ELF-1 (cell line): Measurements from ENCODE around the gene OLFM3.

ENCODE experiments used
- DNase-seq: peaks from one replicate; pipeline ENCODE4 v3.0.0-alpha.2; 2016; ENCODE audit warnings: low read depth, low spot score

The OLFM3 gene

DNA sequence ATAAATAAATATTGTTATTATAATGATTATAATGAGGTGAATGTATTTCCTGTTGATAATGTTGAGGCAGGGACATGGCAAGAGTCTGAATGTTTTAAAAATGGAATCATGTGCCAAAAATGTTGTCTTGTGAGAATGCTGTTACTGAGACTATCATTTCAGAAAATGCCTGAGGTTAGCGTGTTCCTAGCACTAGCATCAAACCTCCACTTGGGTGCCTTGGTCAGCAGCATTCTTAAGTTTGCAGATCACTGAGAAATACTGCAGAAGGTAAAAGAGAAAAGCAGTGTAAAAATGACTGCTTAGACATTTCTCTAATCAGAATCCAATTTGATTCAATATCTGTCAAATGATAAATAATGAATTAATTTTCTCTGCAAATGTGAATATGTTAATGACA is 50.8 kb downstream of the OLFM3 start:
- no peak for DNase-seq

GRCh38 chr1:101943237-101943636 is 53.5 kb downstream of the OLFM3 start:
- no peak for DNase-seq

- no peak for DNase-seq
These were observed 54.1 kb downstream of the OLFM3 start for GRCh38 chr1:101942516-101943193.

DNA sequence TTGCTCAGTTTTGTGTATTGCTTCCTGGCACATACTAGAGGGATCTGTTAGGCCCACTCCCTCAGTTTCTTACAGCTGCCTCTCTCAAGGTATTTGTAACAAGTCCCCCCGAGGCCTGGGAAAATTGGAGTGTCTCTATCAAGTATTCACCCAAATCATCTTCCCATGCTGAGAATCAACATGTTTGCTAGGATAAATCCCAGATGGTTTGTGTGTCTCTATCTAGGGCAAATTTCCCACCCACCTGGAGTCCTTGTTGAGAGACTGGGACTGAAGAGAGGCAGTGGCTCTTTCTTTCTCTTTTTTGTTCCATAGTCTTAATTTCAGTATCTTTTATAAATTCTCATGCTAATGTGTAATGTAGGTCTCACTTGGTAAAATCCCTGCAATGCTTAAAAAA is 58.0 kb downstream of the OLFM3 start:
- DNase-seq: no peak

- DNase-seq: no peak
These were observed 67.4 kb downstream of the OLFM3 start for GRCh38 chr1:101929343-101929742.

DNA sequence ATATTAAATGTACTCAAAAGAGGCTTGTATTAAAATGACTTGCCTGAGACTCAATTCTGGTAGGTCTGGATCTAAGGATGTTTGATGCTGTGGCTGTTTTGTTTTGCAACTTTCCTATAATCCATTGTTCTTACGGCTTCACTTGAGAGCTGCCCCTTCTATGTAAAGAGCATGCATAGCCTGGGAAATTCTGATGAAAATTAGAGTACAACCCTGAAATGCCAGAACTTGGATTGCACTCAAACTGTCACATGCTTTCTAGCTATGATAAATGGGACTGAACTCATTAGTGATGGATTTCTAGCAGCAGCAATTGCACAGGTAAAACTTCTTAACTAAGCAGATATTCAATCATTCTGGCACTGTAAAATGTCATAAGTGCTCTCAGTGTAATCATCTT is 67.9 kb downstream of the OLFM3 start:
- DNase-seq: no peak

- DNase-seq: no peak
These were observed 72.0 kb downstream of the OLFM3 start for GRCh38 chr1:101924700-101925099.

DNA sequence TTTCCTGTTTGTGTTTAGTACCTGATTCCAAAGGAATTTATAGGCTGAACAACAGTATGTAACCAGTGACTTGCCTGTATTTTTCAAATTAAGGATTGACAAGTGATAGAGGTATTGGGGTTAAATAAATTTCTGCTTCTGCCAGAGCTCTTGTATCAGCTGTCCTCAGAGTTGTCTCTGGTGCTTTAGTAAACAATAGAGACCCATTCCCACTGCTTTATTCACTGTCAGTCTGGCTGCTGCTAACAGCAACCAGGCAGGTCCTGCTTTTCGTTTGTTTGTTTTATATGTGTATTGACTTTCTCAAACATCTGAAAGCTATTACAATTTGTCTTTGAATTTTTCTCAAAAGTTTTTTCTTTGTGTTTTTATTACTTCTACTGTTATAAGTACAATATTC is 76.1 kb downstream of the OLFM3 start:
- no peak for DNase-seq

DNA sequence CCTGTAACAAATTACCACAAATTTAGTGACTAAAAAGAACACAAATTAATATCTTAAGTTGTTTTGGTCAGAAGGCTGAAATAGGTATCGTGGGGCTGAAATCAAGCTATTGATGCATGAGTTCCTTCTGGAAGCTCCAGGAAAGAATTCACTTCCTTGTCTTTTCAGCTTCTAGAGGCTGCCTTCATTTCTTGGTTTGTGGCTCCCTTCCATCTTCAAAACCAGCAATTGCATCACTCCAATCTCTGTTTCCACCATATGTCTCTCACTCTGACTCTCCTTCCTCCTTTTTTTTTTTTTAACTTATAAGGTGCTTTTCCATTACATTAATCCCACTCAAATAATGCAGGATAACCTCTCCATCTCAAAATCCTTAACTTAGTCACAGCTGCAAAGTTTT is 78.4 kb downstream of the OLFM3 start:
- no peak for DNase-seq

GRCh38 chr1:101915597-101915996 is 81.1 kb downstream of the OLFM3 start:
- DNase-seq: no peak

DNA sequence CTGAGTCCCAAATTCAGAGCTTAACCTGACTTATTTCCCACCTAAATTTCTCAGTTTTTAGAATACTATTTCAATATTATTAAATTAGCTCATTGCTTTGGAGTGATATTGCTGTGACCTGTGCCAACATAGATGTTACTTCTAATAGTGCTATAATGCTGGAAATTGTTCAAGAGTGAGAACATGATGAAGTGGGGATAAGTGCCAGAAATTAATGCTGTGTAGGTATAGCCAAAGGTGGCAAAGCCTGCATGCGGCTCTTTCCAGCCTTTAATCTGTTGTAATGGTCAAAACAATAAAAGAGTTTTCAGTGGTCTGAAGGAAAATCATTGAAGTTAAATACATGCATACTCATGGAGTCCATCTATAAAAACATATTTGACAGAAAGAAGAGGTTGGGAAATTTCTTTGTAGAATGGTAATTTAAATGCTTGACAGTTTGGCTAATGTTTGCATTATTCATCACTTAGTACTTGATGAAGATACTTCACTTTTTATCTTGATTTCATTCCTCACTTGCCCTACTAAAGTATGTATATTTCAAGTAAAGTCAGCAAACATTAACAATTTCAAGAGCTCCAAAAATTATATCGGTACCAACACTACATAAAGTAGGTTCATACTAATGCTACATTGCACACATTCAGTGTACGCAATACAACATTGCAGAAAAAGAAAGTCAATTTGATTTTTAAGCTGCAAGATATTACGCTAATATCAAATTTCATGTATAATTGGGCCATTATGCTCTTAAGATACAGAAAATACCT is 82.1 kb downstream of the OLFM3 start:
- DNase-seq: no peak

DNA sequence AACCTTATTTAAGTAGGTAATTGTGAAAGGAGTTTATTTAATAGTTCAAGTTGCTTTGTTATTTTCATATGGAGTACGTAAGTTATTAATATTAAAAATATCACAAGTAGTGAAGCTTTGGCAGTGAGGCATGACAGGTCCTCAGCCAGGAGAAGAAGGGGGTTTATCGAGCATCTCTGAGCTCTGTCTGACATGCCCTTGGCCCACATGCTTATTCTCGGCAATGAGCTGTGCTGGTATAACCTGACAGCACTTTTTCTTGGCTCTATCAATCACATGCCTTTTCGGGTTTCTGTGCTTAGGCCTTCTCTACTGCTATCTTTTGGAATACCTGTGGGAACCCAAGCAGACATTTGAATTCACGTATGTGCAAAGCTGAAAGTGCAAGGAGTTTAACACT is 84.8 kb downstream of the OLFM3 start:
- DNase-seq: no peak

DNA sequence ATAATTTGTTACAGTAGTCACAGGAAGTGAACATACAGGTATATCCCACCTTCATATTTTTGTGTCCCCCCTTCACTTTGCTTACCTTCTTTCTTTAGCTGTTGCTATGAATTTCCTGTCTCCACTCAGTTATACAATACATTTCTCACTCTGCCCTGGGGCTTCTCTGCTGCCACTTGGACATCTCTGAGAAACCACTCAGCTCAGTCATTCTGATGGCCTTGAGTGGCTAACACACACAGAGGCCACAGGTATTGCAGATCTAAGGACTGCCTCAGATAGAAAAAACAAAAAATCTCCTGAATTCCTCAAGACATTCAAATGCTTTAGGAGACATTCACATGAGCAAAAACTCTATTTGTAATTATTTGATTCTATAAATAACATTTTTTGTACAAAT is 87.7 kb downstream of the OLFM3 start:
- no peak for DNase-seq

GRCh38 chr1:101907264-101907663 is 89.5 kb downstream of the OLFM3 start:
- peak; percentile 16 for DNase-seq

DNA sequence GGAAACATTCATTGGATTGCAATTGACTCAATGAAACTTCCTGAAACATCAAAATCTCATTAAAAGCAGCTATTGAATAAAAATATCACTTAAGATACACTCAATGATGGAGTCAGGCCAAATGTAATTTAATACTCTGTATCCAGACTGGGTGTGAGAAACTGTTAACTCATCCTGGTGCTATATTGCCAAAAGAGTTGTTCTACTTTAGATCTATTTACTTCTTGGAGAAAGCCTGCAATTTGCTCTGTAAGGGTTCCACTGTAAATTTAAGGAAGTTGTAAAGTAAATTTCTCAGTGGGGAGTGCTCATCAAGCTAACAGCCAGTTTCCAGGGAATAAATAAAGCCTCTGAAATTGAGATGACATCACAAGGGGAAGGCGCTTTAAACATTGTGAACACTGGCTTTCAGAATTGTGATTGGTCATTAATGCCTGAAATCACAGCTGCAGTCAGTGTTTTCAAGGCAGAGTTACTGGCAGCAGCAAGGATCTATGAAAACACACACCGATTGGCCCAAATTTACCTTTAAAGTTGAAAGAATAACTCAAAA is 91.4 kb downstream of the OLFM3 start:
- DNase-seq: no peak

DNA sequence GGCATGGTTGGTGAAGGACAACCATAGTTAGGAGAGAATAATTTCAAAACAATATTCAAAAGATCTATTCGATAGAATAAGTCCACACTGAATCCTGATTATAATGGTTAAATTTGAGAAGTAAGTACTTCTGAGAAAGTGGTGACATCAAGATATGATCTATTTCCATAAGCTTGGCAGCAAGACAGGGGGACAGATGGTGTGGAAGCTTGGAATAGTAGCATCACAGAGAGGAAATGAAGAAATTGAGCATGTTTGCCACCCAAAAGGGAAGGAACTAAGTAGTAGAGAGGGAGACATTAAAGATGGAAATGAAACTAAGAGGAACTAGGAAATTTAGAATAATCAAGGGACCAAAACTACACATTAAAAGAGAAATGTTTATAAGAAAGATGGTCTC is 94.5 kb downstream of the OLFM3 start:
- DNase-seq: no peak

DNA sequence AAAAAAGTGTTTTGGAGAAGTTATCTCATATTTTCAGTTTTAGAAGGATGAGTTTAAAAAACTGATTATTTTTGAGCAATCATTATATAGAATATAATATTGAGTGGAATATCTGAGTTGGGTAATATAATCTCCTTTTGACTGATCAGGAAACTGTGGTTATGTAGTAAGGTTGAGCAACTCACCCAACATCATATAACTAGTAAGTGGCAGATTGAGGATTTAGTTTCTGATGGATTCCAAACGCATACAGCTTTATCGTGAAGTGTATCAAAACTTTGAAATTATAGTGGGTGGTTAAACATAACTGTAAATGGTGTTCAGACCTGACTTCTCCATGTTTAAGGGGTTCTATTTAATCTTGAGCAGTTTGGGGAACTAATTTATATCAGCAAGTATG is 98.6 kb downstream of the OLFM3 start:
- DNase-seq: no peak

DNA sequence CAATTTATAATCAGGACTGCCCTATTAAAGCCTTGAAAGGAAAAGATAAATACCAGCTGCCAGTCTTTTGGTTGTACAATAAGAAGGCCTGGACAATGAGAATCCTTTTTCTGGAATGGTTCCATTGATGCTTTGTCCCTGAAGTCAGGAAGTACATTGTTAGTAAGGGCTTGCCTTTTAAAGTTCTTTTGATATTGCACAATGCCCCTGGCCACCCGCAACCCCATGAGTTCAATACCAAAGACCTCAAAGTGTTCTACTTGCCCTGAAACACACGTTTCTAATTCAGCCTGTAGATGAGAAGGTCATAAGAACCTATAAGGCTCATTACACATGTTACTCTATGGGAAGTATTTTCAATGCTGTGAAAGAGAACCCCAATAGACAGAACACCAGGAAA is 112.1 kb downstream of the OLFM3 start:
- no peak for DNase-seq

DNA sequence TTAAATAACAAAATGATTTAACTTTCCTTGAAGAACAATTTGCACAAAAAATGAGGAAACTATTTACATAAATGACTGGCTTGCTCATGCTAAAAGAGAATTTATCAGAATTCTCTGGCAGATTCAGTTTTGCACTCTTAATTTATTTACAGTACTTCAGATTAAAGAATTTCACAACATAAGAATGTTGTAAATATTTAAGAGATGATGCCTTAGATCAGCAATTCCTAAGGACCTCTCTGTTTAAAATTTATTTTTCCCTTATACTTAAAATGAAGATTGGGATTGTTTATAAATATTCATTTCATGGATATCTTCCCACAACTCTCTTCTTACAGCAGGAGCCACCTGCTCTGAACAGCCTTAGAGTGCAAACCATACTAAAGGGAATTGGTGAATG is 120.8 kb downstream of the OLFM3 start:
- DNase-seq: no peak

- no peak for DNase-seq
These were observed 123.1 kb downstream of the OLFM3 start for GRCh38 chr1:101873672-101874071.

- no peak for DNase-seq
These were observed 136.8 kb downstream of the OLFM3 start for GRCh38 chr1:101859941-101860340.

DNA sequence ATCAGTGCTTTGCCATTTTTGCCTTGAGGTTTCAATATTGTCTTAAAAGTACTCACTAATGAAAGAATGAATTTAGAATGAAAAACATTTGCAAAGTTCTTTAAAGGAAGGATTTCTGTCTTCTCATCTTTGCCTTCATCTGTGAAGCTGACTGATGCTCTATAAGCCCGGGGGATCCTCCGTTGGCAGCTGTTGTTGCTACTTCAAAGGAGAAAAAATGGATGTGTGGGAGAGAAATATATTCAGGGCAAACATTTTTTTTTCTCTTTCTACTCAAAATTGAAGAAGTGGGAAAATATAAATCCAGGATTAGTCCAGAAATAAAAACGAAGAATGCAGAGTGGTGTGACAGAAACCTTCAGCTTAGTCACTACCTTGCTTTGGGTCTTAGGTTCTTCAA is 142.5 kb downstream of the OLFM3 start:
- no peak for DNase-seq

DNA sequence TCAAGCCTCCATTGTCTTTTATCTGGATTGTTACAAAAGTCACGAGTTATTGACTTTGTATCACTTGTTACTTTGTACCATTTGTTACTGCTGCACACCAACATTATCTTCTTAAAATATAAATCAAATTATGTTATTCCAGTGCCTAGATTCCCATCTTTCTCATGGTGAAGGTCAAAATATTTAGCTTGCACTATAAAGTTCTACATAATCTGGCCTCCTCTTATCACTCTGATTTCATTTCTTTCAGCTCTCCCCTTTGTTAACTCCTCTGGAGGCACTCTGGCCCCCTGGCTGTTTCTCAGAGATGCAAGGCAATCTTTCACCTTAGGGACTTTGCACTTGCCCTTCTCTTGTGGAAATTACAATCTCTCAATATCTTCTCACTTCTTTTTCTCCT is 143.8 kb downstream of the OLFM3 start:
- DNase-seq: no peak
